Duodenal mucosa (tissue), 2 donors: Measurements from ENCODE around the gene LAMB1.

Experiments used
- H3K27ac ChIP-seq: one replicate; pipeline ENCODE4 v1.7.0; 2013; ENCODE audit warnings: low read depth, low read length
- H3K27me3 ChIP-seq, 2 donors: one replicate each; pipeline ENCODE4 v1.7.0; 2013; ENCODE audit warnings: low read length in 2 of 2, control low read depth in 1 of 2; ENCODE audit not compliant: insufficient read depth in 2 of 2, control insufficient read depth in 1 of 2
- H3K36me3 ChIP-seq, 2 donors: one replicate each; pipeline ENCODE4 v1.7.0; 2013; ENCODE audit warnings: low read length in 2 of 2, control low read depth in 1 of 2; ENCODE audit not compliant: insufficient read depth in 2 of 2, control insufficient read depth in 1 of 2
- H3K4me1 ChIP-seq, 2 donors: one replicate each; pipeline ENCODE4 v1.7.0; 2013; ENCODE audit warnings: low read length in 2 of 2, control low read depth in 1 of 2; ENCODE audit not compliant: insufficient read depth in 2 of 2, control insufficient read depth in 1 of 2
- H3K4me3 ChIP-seq, 2 donors: one replicate each; pipeline ENCODE4 v1.7.0; 2013; ENCODE audit warnings: low read length in 2 of 2, low read depth in 1 of 2
- H3K9ac ChIP-seq, 2 donors: one replicate each; pipeline ENCODE4 v1.7.0; 2013; ENCODE audit warnings: low read length in 2 of 2, low read depth in 1 of 2
- H3K9me3 ChIP-seq, 2 donors: one replicate each; pipeline ENCODE4 v1.7.0; 2013; ENCODE audit warnings: low read length in 2 of 2, control low read depth in 1 of 2; ENCODE audit not compliant: control insufficient read depth in 1 of 2

Gene LAMB1

DNA sequence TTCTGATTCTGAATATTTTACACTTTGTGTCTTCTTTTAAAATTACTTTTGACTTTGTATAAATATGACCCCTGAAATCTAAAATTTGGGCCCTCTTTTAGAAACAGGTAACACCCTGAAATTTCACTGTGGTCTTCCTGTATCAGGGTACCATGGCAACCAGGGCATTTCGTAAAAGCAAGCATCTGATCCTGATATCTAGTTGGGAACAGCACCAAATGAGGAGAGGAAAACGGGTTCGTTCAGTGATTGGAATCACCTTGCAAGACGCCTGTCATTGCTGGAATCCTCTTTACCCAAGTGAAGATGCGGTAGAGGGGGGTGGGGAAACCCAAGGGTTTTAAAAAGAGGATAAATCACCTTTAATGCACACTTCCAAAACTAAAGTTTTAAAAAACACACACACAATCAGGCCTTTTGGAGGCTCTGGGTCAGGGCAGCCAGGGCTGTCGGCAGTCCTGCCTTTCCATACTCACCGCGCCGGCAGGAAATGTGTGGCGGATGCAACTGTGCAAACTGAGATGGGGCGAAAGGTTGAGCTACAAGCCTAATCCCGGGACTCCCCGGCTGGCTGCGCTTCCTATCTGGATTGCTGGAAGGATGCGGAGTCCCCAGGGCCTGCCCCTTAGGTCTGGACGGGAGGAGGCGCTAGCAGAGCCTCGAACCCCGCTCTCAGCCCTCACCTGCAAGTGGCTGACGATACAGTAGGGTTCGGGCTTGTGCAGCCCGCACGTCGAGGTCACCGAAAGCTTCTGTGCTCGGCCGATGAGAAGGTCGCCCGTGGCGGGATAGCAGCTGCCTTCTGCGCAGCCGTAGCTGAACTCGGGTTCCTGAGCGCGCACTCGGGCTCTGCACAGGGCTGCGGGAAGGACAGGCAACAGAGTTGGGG, 1.8 kb downstream of the LAMB1 start:
- H3K36me3 ChIP-seq = peaks cover 0 to 4% of the 10 kb centered on the region in 2 donors
- H3K9me3 ChIP-seq = no peaks in the 10 kb centered on the region
- H3K9ac ChIP-seq = peak overlapping the region; percentile 67 to 87
- H3K4me1 ChIP-seq = peaks cover 53 to 61% of the 10 kb centered on the region in 2 donors
- H3K27me3 ChIP-seq = peaks cover 0 to 4% of the 10 kb centered on the region in 2 donors
- peak overlapping the region; percentile 61 for H3K27ac ChIP-seq
- H3K4me3 ChIP-seq = peak overlapping the region; percentile 86 to 87

DNA sequence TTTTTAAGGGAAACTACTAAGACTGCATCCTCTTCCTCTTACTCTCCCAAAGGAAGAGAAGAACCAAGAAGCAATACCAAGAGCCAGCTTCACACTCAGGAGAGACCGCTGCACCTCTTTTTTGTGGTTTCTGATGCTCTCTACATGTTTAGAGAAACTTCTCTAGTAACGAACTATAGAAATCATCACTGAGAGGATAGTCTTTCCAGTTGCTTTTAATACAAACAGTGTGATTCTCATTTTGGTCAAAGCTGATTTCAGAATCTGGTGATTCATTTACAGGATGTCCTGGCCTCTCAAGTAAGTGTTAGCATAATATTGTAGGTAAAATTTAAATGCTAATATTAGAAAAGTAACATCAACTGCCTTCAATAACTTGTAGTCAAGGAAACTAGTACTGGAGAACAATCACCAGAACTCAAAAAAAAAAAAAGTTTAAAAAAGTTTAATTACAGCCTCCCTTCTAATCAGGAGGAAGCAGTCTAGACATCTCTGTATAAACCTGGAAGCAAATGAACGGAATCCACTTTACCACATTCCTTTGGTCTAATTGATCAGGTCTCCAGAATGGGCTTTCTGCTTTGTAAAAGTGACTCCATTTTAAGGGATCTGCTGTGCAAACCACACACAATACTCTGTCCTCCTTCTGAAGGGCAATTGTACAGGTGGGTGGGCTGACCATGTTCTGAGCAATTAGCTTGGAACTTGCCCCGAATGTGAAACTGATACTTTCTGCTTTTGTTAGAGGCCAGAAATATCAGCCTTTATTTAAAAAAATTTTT, 3.0 kb downstream of the LAMB1 start:
- Histone ChIP-seq H3K9me3 (no peaks in the 10 kb centered on the region), H3K36me3 (peaks cover 0 to 4% of the 10 kb centered on the region in 2 donors), H3K4me1 (peaks cover 64 to 72% of the 10 kb centered on the region in 2 donors), H3K9ac (peak overlapping the region in 1 of 2 donors; percentile 2), H3K27me3 (peaks cover 0 to 4% of the 10 kb centered on the region in 2 donors), H3K27ac (no peak overlapping the region), H3K4me3 (peak overlapping the region; percentile 86 to 87)

- Histone ChIP-seq H3K4me3 (peak overlapping the region; percentile 7 to 11), H3K36me3 (peaks cover 0 to 4% of the 10 kb centered on the region in 2 donors), H3K4me1 (peaks cover 66 to 74% of the 10 kb centered on the region in 2 donors), H3K9ac (no peak overlapping the region), H3K9me3 (no peaks in the 10 kb centered on the region), H3K27me3 (peaks cover 0 to 4% of the 10 kb centered on the region in 2 donors), H3K27ac (no peak overlapping the region)
Measured at GRCh38 chr7:107998660-107999480, 4.1 kb downstream of the LAMB1 start.

GRCh38 chr7:107998150-107998549, 4.8 kb downstream of the LAMB1 start:
- peaks cover 69 to 75% of the 10 kb centered on the region in 2 donors for H3K4me1 ChIP-seq
- H3K27me3 ChIP-seq = peaks cover 0 to 4% of the 10 kb centered on the region in 2 donors
- no peaks in the 10 kb centered on the region for H3K9me3 ChIP-seq
- no peak overlapping the region for H3K4me3 ChIP-seq
- peaks cover 4% of the 10 kb centered on the region in 2 donors for H3K36me3 ChIP-seq
- H3K27ac ChIP-seq = no peak overlapping the region
- H3K9ac ChIP-seq = peak overlapping the region in 1 of 2 donors; percentile 6

- no peak overlapping the region for H3K9ac ChIP-seq
- H3K4me1 ChIP-seq = peaks cover 57 to 75% of the 10 kb centered on the region in 2 donors
- H3K27ac ChIP-seq = no peak overlapping the region
- H3K27me3 ChIP-seq = no peaks in the 10 kb centered on the region
- H3K9me3 ChIP-seq = no peaks in the 10 kb centered on the region
- H3K4me3 ChIP-seq = no peak overlapping the region
- H3K36me3 ChIP-seq = peaks cover 4 to 11% of the 10 kb centered on the region in 2 donors
Measured at GRCh38 chr7:107996072-107996882, 6.7 kb downstream of the LAMB1 start.

DNA sequence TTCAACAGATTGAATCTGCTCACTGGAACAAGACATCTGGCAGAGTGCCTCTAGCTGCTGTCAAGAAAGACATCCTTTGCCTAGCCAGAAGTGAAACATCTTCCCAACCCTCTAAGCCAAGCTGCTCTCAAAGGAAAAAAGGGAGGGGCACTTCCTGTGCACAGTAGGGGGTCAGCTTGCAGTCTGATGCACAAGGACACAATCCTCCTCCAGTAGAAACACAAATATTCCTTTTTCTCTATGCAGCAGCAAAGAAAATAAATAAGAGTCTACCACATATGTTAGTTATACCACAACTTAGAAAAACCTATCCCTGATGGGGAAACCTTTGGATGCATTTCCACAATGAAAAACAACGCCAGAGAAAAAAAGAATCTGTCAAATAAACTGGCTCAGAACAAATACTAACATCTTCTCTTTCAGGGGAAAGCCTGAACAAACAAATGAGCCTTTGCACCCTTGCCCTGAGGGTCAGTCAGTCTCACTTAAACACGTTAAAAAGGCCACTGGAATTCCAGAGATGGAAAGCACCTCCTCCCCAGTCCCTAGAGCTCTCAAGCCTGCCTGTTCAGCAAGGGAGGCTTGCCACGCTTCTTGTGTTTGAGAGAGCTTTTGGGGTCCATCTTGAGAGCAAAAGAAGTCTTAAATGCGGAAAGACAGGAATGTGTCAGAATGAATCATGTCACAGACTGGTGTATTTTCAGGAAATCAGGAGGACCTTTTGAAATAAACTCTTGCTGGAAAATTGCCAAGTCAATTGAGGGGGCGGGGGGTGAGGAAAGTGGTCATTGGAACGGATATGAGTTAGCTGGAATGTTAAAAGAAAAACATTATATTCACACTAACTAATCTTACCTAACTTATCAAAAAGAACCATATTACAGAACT, 7.5 kb downstream of the LAMB1 start:
- peaks cover 51 to 68% of the 10 kb centered on the region in 2 donors for H3K4me1 ChIP-seq
- no peaks in the 10 kb centered on the region for H3K9me3 ChIP-seq
- no peak overlapping the region for H3K27ac ChIP-seq
- H3K27me3 ChIP-seq = no peaks in the 10 kb centered on the region
- H3K4me3 ChIP-seq = no peak overlapping the region
- no peak overlapping the region for H3K9ac ChIP-seq
- peaks cover 4 to 13% of the 10 kb centered on the region in 2 donors for H3K36me3 ChIP-seq

- Histone ChIP-seq H3K36me3 (peaks cover 4 to 17% of the 10 kb centered on the region in 2 donors), H3K27me3 (no peaks in the 10 kb centered on the region), H3K9me3 (no peaks in the 10 kb centered on the region), H3K4me3 (no peak overlapping the region), H3K4me1 (peaks cover 42 to 59% of the 10 kb centered on the region in 2 donors), H3K27ac (no peak overlapping the region), H3K9ac (no peak overlapping the region)
Measured at GRCh38 chr7:107994421-107995030, 8.4 kb downstream of the LAMB1 start.

GRCh38 chr7:107993891-107994291, 9.1 kb downstream of the LAMB1 start:
- peaks cover 38 to 52% of the 10 kb centered on the region in 2 donors for H3K4me1 ChIP-seq
- no peak overlapping the region for H3K9ac ChIP-seq
- no peaks in the 10 kb centered on the region for H3K9me3 ChIP-seq
- H3K36me3 ChIP-seq = peaks cover 4 to 21% of the 10 kb centered on the region in 2 donors
- no peak overlapping the region for H3K27ac ChIP-seq
- no peak overlapping the region for H3K4me3 ChIP-seq
- H3K27me3 ChIP-seq = no peaks in the 10 kb centered on the region
